ENCODE results near the gene NTSR2. TPM values are rescaled to one million over a fixed set of nuclear protein-coding genes. Genes with fewer than 3 reads are reported as not detected.

Gene NTSR2
- polyA plus RNA-seq, 1 experiment = not detected

DNA sequence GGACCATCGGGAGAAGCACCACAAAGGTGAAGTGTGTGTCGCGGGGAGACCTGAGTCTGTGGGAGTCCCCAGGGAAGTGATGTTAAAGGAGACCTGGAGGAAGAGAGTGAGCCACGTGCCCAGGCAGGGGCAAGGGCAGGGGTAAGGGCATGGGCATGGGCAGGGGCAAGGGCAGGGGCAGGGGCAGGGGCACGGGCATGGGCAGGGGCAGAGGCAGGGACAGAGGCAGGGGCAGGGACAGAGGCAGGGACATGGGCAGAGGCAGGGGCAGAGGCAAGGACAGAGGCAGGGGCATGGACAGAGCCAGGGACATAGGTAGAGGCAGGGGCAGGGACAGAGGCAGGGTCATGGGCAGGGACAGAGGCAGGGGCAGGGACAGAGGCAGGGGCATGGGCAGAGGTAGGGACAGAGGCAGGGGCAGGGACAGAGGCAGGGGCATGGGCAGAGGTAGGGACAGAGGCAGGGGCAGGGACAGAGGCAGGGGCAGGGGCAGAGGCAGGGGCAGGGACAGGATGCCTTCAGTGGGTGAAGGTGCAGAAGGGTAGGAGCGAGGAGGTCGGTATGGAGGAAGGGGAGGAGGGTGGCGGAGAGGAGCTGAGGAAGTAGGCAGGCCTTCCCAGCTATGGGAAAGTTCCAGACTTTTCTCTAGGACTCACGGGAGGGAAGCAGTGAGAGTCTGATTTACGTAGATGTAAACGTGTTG, 33.3 kb downstream of the NTSR2 start:
- Histone ChIP-seq H3K27me3 (ENCODE audit: control insufficient read depth, insufficient read depth, low read length) (peaks cover 10% of the 10 kb centered on the region), H3K9me3 (ENCODE audit: control insufficient read depth, insufficient read depth, low read length) (no peaks in the 10 kb centered on the region), H3K4me3 (ENCODE audit: low read depth, low read length) (no peak overlapping the region), H3K27ac (ENCODE audit: low read depth, low read length) (no peak overlapping the region)
- DNase-seq (ENCODE audit: low read depth, low spot score) = no peak
- ChIA-PET CTCF (no interaction called here), POLR2A (no interaction called here)
- TF ChIP-seq, protein P1, sequence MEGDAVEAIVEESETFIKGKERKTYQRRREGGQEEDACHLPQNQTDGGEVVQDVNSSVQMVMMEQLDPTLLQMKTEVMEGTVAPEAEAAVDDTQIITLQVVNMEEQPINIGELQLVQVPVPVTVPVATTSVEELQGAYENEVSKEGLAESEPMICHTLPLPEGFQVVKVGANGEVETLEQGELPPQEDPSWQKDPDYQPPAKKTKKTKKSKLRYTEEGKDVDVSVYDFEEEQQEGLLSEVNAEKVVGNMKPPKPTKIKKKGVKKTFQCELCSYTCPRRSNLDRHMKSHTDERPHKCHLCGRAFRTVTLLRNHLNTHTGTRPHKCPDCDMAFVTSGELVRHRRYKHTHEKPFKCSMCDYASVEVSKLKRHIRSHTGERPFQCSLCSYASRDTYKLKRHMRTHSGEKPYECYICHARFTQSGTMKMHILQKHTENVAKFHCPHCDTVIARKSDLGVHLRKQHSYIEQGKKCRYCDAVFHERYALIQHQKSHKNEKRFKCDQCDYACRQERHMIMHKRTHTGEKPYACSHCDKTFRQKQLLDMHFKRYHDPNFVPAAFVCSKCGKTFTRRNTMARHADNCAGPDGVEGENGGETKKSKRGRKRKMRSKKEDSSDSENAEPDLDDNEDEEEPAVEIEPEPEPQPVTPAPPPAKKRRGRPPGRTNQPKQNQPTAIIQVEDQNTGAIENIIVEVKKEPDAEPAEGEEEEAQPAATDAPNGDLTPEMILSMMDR (IDR thresholded peaks at IDR 0.05; ENCODE audit: low read depth, low read length) = no peak

DNA sequence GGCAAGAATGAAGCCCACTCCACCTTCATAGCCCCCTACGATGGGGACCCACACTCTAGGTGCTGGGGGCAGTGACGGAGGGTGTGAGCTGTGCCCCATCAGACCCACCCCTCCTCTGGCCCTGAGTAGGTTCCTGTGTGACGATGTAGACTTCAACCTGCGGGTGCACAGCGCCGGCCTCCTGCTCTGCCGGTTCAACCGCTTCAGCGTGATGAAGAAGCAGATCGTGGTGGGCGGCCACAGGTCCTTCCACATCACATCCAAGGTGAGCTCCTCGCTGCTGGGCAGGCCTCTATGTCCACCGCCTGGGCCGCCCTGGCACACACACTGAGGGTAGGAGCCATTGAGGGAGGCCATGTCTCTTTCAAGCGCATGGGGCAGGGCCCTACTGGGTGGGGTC, 34.9 kb downstream of the NTSR2 start:
- DNase-seq (ENCODE audit: low read depth, low spot score) = no peak
- POLR2A ChIA-PET = no interaction called here
- H3K4me3 ChIP-seq (ENCODE audit: low read depth, low read length) = no peak overlapping the region
- peaks cover 10% of the 10 kb centered on the region for H3K27me3 ChIP-seq (ENCODE audit: control insufficient read depth, insufficient read depth, low read length)
- CTCF ChIA-PET = no interaction called here
- no peak overlapping the region for H3K27ac ChIP-seq (ENCODE audit: low read depth, low read length)
- H3K9me3 ChIP-seq (ENCODE audit: control insufficient read depth, insufficient read depth, low read length) = no peaks in the 10 kb centered on the region
- TF ChIP-seq, protein P1 (IDR thresholded peaks at IDR 0.05; ENCODE audit: low read depth, low read length) = no peak

DNA sequence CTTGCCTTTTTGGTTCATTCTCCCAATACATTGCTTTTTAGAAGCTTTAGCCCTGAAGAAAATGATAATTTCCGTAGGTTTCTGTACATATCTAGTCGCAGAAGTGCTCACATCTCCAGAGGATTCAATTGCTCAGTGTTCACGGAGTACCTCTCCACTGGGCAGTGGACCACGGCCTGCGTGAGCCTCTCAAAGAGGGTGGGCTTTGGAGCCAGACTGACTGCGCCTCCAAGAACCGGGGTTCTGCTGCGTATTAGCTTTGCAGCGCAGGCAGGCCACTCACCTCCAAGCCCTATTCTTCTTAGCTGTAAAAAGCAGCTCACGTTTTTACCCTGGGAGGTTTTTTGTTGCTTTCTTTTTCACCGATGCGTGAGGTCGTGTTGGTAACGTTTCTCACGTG, 35.4 kb downstream of the NTSR2 start:
- ChIA-PET CTCF (no interaction called here), POLR2A (no interaction called here)
- TF ChIP-seq, protein P1 (IDR thresholded peaks at IDR 0.05; ENCODE audit: low read depth, low read length) = no peak
- DNase-seq (ENCODE audit: low read depth, low spot score) = no peak
- Histone ChIP-seq H3K4me3 (ENCODE audit: low read depth, low read length) (no peak overlapping the region), H3K27ac (ENCODE audit: low read depth, low read length) (no peak overlapping the region), H3K9me3 (ENCODE audit: control insufficient read depth, insufficient read depth, low read length) (no peaks in the 10 kb centered on the region), H3K27me3 (ENCODE audit: control insufficient read depth, insufficient read depth, low read length) (peaks cover 13% of the 10 kb centered on the region)

DNA sequence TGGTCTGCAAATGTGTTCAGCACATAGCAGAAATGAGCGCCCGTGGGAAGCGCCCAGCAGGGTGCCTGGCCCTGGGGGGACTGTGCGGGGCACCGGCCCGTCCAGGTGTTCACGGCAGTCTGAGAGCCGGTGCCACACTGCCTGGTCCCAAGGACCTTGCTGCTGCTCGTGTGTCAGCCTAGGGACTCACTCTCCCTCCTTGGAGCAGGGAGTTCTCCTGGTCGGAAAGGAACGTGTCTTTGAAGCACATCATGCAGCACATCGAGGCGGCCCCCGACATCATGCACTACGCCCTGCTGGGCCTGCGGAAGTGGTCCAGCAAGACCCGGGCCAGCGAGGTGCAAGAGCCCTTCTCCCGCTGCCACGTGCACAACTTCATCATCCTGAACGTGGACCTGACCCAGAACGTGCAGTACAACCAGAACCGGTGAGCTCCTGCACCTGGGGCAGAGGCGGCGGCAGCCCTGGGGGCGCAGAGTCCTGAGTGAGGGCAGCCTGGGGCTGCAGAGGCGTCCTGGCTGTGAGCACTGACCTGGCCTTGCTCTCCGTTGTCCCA, 36.0 kb downstream of the NTSR2 start:
- ChIA-PET POLR2A (no interaction called here), CTCF (no interaction called here)
- Histone ChIP-seq H3K27ac (ENCODE audit: low read depth, low read length) (no peak overlapping the region), H3K4me3 (ENCODE audit: low read depth, low read length) (no peak overlapping the region), H3K27me3 (ENCODE audit: control insufficient read depth, insufficient read depth, low read length) (peaks cover 15% of the 10 kb centered on the region), H3K9me3 (ENCODE audit: control insufficient read depth, insufficient read depth, low read length) (no peaks in the 10 kb centered on the region)
- DNase-seq (ENCODE audit: low read depth, low spot score) = no peak
- TF ChIP-seq, protein P1 (IDR thresholded peaks at IDR 0.05; ENCODE audit: low read depth, low read length) = no peak

DNA sequence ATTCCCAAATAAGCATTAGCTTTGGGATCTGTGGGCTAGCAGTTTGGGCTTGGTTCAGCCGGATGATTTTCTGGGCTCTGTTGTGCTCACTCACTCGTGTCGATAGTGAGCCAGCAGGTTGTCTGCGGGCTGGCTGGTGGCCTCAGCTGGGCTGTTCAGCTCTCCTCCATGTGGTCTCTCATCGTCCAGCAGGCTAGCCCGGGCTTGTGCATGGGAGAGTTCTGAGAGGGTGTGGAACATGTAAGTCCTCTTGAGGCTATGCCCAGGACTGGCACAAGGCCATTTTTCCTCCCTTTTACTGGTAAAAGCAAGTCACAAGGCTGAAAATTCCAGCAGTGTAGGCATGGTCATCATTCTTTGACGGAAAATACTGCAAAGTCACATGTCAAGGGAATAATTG, 38.5 kb downstream of the NTSR2 start:
- peaks cover 10% of the 10 kb centered on the region for H3K9me3 ChIP-seq (ENCODE audit: control insufficient read depth, insufficient read depth, low read length)
- TF ChIP-seq, protein P1 (IDR thresholded peaks at IDR 0.05; ENCODE audit: low read depth, low read length) = no peak
- no peak overlapping the region for H3K4me3 ChIP-seq (ENCODE audit: low read depth, low read length)
- ChIA-PET CTCF (interaction anchor here (0.7 kb wide), 1 partner anchor 498 kb away, joined by 5 read pairs; a partner anchor contains a TSS), POLR2A (no interaction called here)
- DNase-seq (ENCODE audit: low read depth, low spot score) = no peak
- peaks cover 11% of the 10 kb centered on the region for H3K27me3 ChIP-seq (ENCODE audit: control insufficient read depth, insufficient read depth, low read length)
- no peak overlapping the region for H3K27ac ChIP-seq (ENCODE audit: low read depth, low read length)

Data from AG04450 (cell line).